GM12878 (cell line): ENCODE data around the gene PTPRB. TPM values are rescaled to one million over a fixed set of nuclear protein-coding genes. Genes with fewer than 3 reads are reported as not detected.

ENCODE experiments used
- ATAC-seq: fragments of 200-7000 bp; cut with Tn5 transposase; 3 replicates; pipeline ENCODE4 v1.9.1; 2020; ENCODE audit warnings: mild to moderate bottlenecking, moderate library complexity
- BruUV-seq: library from RNA; stranded (reverse); fragments of 400-500 nt; replicated peaks from 2 replicates; lab custom pipeline; 2021; lab: Mats Ljungman, UMichigan
- CTCF ChIA-PET: fragments of 300-600 bp; sonication (Branson Sonifier 250); formaldehyde crosslinking; extraction: SDS; loops from one replicate; lab custom pipeline; 2021; ENCODE audit warnings: inconsistent platforms; lab: Yijun Ruan, JAX
- POLR2A ChIA-PET: fragments of 350-600 bp; formaldehyde crosslinking; extraction: SDS; loops from one replicate; lab custom pipeline; 2021; ENCODE audit warnings: inconsistent platforms; lab: Charles Lee
- RAD21 ChIA-PET: fragments of 300-600 bp; sonication (Branson Sonifier 250); formaldehyde crosslinking; loops from one replicate; lab custom pipeline; 2023; ENCODE audit warnings: antibody characterized with exemption; ENCODE audit not compliant: unreplicated experiment; lab: Charles Lee
- SMC1A ChIA-PET: fragments of 300-600 bp; sonication (Branson Sonifier 250); formaldehyde crosslinking; loops from one replicate; lab custom pipeline; 2023; ENCODE audit not compliant: unreplicated experiment, uncharacterized antibody; lab: Charles Lee
- DNase-seq: peaks from one replicate; pipeline ENCODE4 v3.0.0-alpha.2; 2011; ENCODE audit warnings: low read depth, low spot score
- FAIRE-seq: peaks from 3 replicates; lab custom pipeline; 2011; peaks lifted over from hg19 to GRCh38; lab: Jason Lieb, UNC
- H2AFZ ChIP-seq: 2 replicates; pipeline ENCODE4 v1.6.0; 2011; ENCODE audit warnings: low read depth, low read length, control low read depth; ENCODE audit not compliant: control insufficient read depth
- H3K27ac ChIP-seq: 2 replicates; pipeline ENCODE4 v1.5.1; 2011; ENCODE audit warnings: control low read depth; ENCODE audit not compliant: control insufficient read depth, insufficient read depth
- H3K27me3 ChIP-seq, 2 experiments: replicated peaks in 1 of 2; 2 replicates each; pipeline versions ENCODE4 v1.6.0 to v1.6.1; 2011; ENCODE audit warnings: low read length in 1 of 2; ENCODE audit not compliant: control insufficient read depth in 2 of 2, insufficient read depth in 2 of 2
- H3K36me3 ChIP-seq, 2 experiments: 2 replicates each; pipeline ENCODE4 v1.5.1; 2011; ENCODE audit warnings: low read length in 1 of 2; ENCODE audit not compliant: control insufficient read depth in 2 of 2, insufficient read depth in 2 of 2
- H3K4me1 ChIP-seq: 2 replicates; pipeline ENCODE4 v1.6.1; 2011; ENCODE audit warnings: mild to moderate bottlenecking, low read length, moderate library complexity, mixed read lengths; ENCODE audit not compliant: control insufficient read depth, insufficient read depth
- H3K4me2 ChIP-seq: 2 replicates; pipeline ENCODE4 v1.6.0; 2011; ENCODE audit warnings: control low read depth; ENCODE audit not compliant: control insufficient read depth, insufficient read depth
- H3K4me3 ChIP-seq: fragments of 200-600 bp; sonication (generic); 2 replicates; pipeline ENCODE4 v1.5.1; 2016
- H3K79me2 ChIP-seq: 2 replicates; pipeline ENCODE4 v1.6.0; 2011; ENCODE audit warnings: low read length; ENCODE audit not compliant: control insufficient read depth, insufficient read depth
- H3K9ac ChIP-seq: 2 replicates; pipeline ENCODE4 v1.8.0; 2011; ENCODE audit warnings: low read length, control low read depth, mixed read lengths; ENCODE audit not compliant: control insufficient read depth, insufficient read depth
- H3K9me3 ChIP-seq: replicated peaks from 3 replicates; pipeline ENCODE4 v1.5.1; 2011; ENCODE audit warnings: mild to moderate bottlenecking, low read length; ENCODE audit not compliant: control insufficient read depth, insufficient read depth
- H4K20me1 ChIP-seq: 2 replicates; pipeline ENCODE4 v1.6.0; 2011; ENCODE audit not compliant: control insufficient read depth, insufficient read depth
- ATF7 ChIP-seq: fragments of 450-650 bp; IDR thresholded peaks from 2 replicates; pipeline ENCODE4 v1.6.1; 2016; ENCODE audit warnings: low read depth, mild to moderate bottlenecking
- BHLHE40 ChIP-seq, 2 experiments: fragments of 450-650 bp in 1 of 2; IDR thresholded peaks; 2 replicates each; pipeline ENCODE4 v1.6.1; 2011 to 2017; ENCODE audit warnings: low read depth in 2 of 2, borderline replicate concordance in 1 of 2, improper control_type of control experiment in 1 of 2, low read length in 1 of 2, mild to moderate bottlenecking in 1 of 2
- SMC3 ChIP-seq: IDR thresholded peaks from 2 replicates; pipeline ENCODE4 v1.6.1; 2011; ENCODE audit warnings: low read length, improper control_type of control experiment, borderline replicate concordance
- TBL1XR1 ChIP-seq: IDR thresholded peaks from 2 replicates; pipeline ENCODE4 v1.6.1; 2012; ENCODE audit warnings: low read depth, low read length, improper control_type of control experiment
- WGBS: methylation state at CpG from one replicate; pipeline ENCODE4 v1.1.6; 2016; ENCODE audit warnings: low lambda C conversion rate; ENCODE audit not compliant: insufficient replicate concordance, insufficient coverage; ENCODE audit errors: missing lambda C conversion rate; 5-methylcytosine and 5-hydroxymethylcytosine counted together
- in situ Hi-C: fragments of 300-500 bp; cut with MboI; formaldehyde crosslinking; loops from 9 replicates; pipeline ENCODE4 v1.14.3; 2018; ENCODE audit warnings: mixed read lengths
- intact Hi-C: fragments of 100-400 bp; cut with micrococcal nuclease; formaldehyde crosslinking; loops from one replicate; pipeline ENCODE4 v1.14.2; 2022; ENCODE audit not compliant: unreplicated experiment
- polyA plus RNA-seq, 11 experiments: library from polyadenylated mRNA; depleted of rRNA in 4 of 11; unstranded in 6 of 11; stranded (reverse) in 5 of 11; fragments of >200 nt; fragmentation: Nextera tagmentation in 4 of 11; fragmentation: Illumina TruSeq in 1 of 11; extraction: Ambion mirVana in 4 of 11; extraction: Trizol in 1 of 11; gene quantifications; 1 replicate in 1 of 11; 2 replicates in 10 of 11; pipeline versions ENCODE4 v1.2.1 to v1.2.3, GENCODE V29; 2011 to 2016; ENCODE audit warnings: inconsistent platforms in 2 of 11, missing spikeins in 2 of 11, low read depth in 1 of 11
- total RNA-seq, 4 experiments: library from RNA; depleted of rRNA in 3 of 4; stranded (reverse); fragments of >200 nt in 3 of 4; fragmentation: Illumina TruSeq in 1 of 4; extraction: Trizol in 1 of 4; gene quantifications; 2 replicates each; pipeline versions ENCODE4 v1.2.1 to v1.2.3, GENCODE V29; 2013 to 2021

Gene PTPRB
- total and polyA plus RNA-seq, 10 of the 15 experiments (the other 5 are each of a cell fraction or from before 2014, with no cell fraction given), result 0.03 to 0.35 (median 0.05) TPM

DNA sequence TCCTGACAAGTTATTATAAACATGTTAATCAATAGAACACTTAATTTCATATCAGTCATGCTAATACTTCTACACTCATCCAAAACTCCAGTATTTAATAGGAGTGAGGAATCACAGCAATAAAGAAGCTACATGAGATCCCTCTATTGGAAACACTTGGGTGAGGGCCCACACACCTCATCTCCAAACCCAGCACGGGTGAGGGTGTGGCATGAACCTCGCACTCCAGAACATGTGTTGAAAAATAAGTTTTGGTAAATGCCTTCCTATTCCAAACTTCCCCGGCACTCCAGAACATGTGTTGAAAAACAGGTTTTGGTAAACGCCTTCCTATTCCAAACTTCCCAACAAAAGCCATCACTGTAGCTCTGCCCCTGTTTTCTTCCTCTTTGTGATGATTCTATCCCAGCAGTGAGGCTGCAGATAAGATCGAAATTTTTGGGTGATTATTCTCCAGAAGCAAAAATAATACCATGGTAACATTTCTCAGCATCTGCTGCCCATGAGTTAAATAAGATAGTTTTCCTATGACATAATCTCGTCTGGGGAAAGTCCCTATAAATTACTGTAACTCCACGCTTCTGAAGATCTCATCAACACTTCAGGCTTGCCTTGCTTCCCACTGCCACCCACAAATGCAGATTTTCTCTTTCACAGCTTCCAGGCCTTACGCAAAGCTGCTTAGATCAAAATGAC lies 24.4 kb upstream of the PTPRB start:
- ATAC-seq, result peak; percentile 55
- H3K9ac ChIP-seq, result no peak overlapping the region
- ChIA-PET CTCF (interaction anchor here (0.6 kb wide), 1 partner anchor 371 kb away, joined by 3 read pairs; no protein-coding TSS in a partner anchor), POLR2A (no interaction called here), RAD21 (no interaction called here), SMC1A (no interaction called here)
- no peaks in the 10 kb centered on the region for H3K9me3 ChIP-seq
- in situ Hi-C loops, result no loop called here
- no TSS peak for BruUV-seq
- H2AFZ ChIP-seq, result no peak overlapping the region
- H3K27me3 ChIP-seq, result no peaks in the 10 kb centered on the region
- no peaks in the 10 kb centered on the region for H3K79me2 ChIP-seq
- H3K27ac ChIP-seq, result no peak overlapping the region
- H3K36me3 ChIP-seq, result no peaks in the 10 kb centered on the region
- 7% methylated on average over 8 of the region's 8 CpGs for WGBS
- no peak overlapping the region for H3K4me3 ChIP-seq
- peak; percentile 59 for TF ChIP-seq ATF7
- no peak for TF ChIP-seq SMC3
- H4K20me1 ChIP-seq, result no peaks in the 10 kb centered on the region
- no peak for FAIRE-seq
- H3K4me1 ChIP-seq, result no peaks in the 10 kb centered on the region
- intact Hi-C loops, result no loop called here
- H3K4me2 ChIP-seq, result no peak overlapping the region
- no peak for DNase-seq

DNA sequence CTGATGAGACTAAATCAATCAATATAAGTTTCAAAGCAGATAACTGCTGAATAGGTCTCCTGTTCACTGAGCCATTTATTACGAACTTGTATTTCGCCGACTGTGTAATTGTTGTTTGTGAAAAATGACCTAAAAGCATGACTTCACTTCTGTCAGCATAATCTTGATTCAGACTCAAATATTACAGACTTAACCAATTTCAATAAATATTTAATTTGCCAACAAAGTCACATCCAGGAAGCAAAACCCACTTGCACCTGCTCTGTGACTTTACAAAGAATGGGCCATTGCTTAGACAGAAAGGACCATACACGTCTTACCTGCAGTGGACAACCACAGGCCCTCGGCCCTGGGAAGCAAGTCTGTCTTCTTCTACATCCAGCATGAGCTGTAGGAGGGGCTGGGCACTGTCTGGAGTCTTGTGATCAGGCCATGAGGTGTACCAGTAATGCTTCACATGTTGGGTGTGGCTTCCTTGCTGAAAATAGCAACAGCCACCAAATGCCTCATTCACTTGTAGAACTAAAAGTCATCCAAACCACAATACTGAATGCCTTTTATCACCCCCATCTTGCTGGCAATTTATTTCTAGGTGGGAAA lies 23.5 kb upstream of the PTPRB start:
- ATAC-seq, result peak; percentile 42; the same call in 2 of the 3 replicates
- TF ChIP-seq TBL1XR1 (no peak), BHLHE40 (IDR thresholded peaks at IDR 0.05; ENCODE audit: borderline replicate concordance in 1 of 2, low read depth in 2 of 2, low read length in 1 of 2) (0 out of 4 replicates have a peak, but pooled peaks of 1 of the 2 experiments have one; percentile 17)
- TF ChIP-seq, all 136 proteins: peak for 1
- Histone ChIP-seq H3K4me2 (no peak overlapping the region), H3K27ac (no peak overlapping the region), H2AFZ (no peak overlapping the region), H3K9me3 (no peaks in the 10 kb centered on the region), H3K36me3 (no peaks in the 10 kb centered on the region), H3K79me2 (no peaks in the 10 kb centered on the region), H3K4me3 (no peak overlapping the region), H3K27me3 (no peaks in the 10 kb centered on the region), H3K9ac (no peak overlapping the region), H3K4me1 (no peaks in the 10 kb centered on the region), H4K20me1 (no peaks in the 10 kb centered on the region)
- POLR2A ChIA-PET, result no interaction called here
- no TSS peak for BruUV-seq
- SMC1A ChIA-PET, result no interaction called here
- intact Hi-C loops, result no loop called here
- in situ Hi-C loops, result no loop called here
- RAD21 ChIA-PET, result no interaction called here
- DNase-seq (no peak), FAIRE-seq (no peak)
- CTCF ChIA-PET, result no interaction called here
- WGBS, result 42% methylated on average over 5 of the region's 5 CpGs
